Erythroblast (primary cell): Measurements from ENCODE around the gene HUNK.

ENCODE experiments used
- GATA1 ChIP-seq: IDR thresholded peaks from 2 replicates; pipeline ENCODE4 v1.6.1; 2011; ENCODE audit warnings: low read depth, mild to moderate bottlenecking, control low read depth, low read length, moderate library complexity
- POLR2A ChIP-seq: IDR thresholded peaks from 2 replicates; pipeline ENCODE4 v1.6.1; 2011; ENCODE audit warnings: mild to moderate bottlenecking, low read length

DNA sequence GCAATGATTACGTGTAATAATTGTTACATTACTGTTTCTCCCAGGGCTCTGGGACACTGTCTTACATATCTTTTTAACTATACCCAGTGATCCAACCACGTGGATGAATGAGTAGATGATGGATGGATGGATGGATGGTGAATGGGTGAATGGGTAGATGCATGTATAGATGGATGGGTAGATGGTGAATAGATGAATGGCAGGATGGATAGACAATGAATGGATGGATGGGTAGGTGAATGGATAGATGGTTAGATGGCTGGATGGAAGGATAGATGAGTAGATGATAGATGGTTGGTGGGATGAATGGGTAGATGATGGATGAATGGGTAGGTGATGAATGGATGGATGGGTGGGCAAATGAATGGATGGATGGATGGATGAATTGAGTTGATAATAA, 135.9 kb downstream of the HUNK start:
- TF ChIP-seq POLR2A (no peak), GATA1 (no peak)
